Liver (tissue), 3 donors: ENCODE data around the gene PPIE.
"Not testable (repeated sequence)": the region's sequence is repeated elsewhere in the genome, so short reads cannot be mapped to it uniquely, and the experiment has no call there.

ENCODE experiments used
- RAD21 ChIP-seq, 2 donors: IDR thresholded peaks; 2 replicates each; pipeline ENCODE4 v1.6.1; 2016; ENCODE audit warnings: antibody characterized with exemption in 2 of 2, mild to moderate bottlenecking in 2 of 2
- TAF1 ChIP-seq: conservative IDR thresholded peaks from 2 replicates; pipeline ENCODE4 v1.6.1; 2016; ENCODE audit warnings: antibody characterized with exemption, mild to moderate bottlenecking
- TF ChIP-seq, protein P1 (sequence below): fragments of 150-350 bp; IDR thresholded peaks from 2 replicates; pipeline ENCODE4 v1.5.1; 2017; ENCODE audit warnings: improper control_type of control experiment, low read depth, low read length; ENCODE audit not compliant: missing input control
- TF ChIP-seq, protein P2 (sequence below): IDR thresholded peaks from 2 replicates; pipeline ENCODE4 v1.6.1; 2016; ENCODE audit warnings: antibody characterized with exemption
- donor health status: healthy.
- donor health status: healthy.

DNA sequence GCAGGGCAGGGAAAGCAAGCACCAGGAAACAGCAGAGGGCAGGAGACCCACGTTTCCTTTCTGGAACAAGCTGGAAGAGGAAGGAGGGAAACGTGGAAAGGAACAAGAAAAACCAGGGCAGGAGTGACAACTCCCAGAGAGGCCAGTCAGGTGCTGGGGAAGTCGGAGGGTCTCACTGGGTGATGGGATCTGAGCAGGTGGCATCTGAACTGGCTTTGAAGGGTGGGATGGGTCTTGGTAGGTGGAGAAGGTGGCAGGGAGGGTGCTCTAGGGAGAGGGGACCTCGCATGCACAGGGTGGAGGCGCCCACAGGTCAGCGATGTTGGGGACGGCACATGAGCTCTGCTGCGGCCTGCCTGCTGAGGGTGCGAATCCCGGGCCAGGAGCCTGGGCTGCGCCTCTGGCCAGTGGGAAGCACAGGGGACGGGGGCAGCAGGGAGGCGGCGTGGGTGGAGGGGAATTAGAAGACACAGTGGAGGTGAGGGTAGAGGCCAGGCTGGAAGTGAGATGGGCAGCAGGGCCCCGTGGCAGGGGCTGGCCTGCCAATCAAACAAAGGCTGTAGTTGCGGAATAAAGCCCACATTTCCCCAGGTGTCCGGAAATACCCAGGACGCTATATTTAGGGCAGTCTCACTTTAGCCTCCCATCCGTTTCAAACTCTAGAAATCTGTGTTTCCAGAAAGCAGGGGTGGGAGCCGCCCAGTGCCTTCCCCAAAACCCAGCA lies 37.2 kb downstream of the PPIE start:
- TF ChIP-seq, protein P1, sequence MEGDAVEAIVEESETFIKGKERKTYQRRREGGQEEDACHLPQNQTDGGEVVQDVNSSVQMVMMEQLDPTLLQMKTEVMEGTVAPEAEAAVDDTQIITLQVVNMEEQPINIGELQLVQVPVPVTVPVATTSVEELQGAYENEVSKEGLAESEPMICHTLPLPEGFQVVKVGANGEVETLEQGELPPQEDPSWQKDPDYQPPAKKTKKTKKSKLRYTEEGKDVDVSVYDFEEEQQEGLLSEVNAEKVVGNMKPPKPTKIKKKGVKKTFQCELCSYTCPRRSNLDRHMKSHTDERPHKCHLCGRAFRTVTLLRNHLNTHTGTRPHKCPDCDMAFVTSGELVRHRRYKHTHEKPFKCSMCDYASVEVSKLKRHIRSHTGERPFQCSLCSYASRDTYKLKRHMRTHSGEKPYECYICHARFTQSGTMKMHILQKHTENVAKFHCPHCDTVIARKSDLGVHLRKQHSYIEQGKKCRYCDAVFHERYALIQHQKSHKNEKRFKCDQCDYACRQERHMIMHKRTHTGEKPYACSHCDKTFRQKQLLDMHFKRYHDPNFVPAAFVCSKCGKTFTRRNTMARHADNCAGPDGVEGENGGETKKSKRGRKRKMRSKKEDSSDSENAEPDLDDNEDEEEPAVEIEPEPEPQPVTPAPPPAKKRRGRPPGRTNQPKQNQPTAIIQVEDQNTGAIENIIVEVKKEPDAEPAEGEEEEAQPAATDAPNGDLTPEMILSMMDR = not testable (repeated sequence)
- TF ChIP-seq RAD21 (IDR thresholded peaks at IDR 0.05); TAF1: not testable (repeated sequence)
- TF ChIP-seq, protein P2, sequence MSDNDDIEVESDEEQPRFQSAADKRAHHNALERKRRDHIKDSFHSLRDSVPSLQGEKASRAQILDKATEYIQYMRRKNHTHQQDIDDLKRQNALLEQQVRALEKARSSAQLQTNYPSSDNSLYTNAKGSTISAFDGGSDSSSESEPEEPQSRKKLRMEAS = not testable (repeated sequence)
